PC-3 (cell line): ENCODE measurements around the gene PTPN23.

Experiments
- CTCF ChIP-seq: fragments of 300-600 bp; sonication (generic); conservative IDR thresholded peaks from 2 replicates; pipeline ENCODE4 v1.5.1; 2017; ENCODE audit warnings: antibody characterized with exemption, low read depth, mild to moderate bottlenecking, low read length
- EZH2 ChIP-seq: fragments of 300-600 bp; sonication (generic); IDR thresholded peaks from one replicate; pipeline ENCODE4 v1.6.1; 2017; ENCODE audit warnings: antibody characterized with exemption, mild to moderate bottlenecking, low read length; ENCODE audit not compliant: unreplicated experiment
- EZH2phosphoT487 ChIP-seq: fragments of 300-600 bp; sonication (generic); IDR thresholded peaks from 2 replicates; pipeline ENCODE4 v1.6.1; 2018; ENCODE audit warnings: mild to moderate bottlenecking, antibody characterized with exemption, low read length, borderline replicate concordance

GRCh38 chr3:47366833-47367232, 14.0 kb upstream of the PTPN23 start:
- TF ChIP-seq EZH2 (no peak), CTCF (no peak), EZH2phosphoT487 (no peak)
